Smooth muscle cell (in vitro differentiated cells): Measurements from ENCODE around the gene OGFOD2. TPM values are rescaled to one million over a fixed set of nuclear protein-coding genes. Genes with fewer than 3 reads are reported as not detected.

Experiments used
- DNase-seq: peaks from one replicate; lab custom pipeline; 2025; ENCODE audit not compliant: unreplicated experiment; lab: John Stamatoyannopoulos, UW
- H2AFZ ChIP-seq: fragments of 200-600 bp; sonication (generic); 2 replicates; pipeline ENCODE4 v1.6.0; 2016; ENCODE audit warnings: antibody characterized with exemption, low read depth, mild to moderate bottlenecking
- H3F3A ChIP-seq: fragments of 200-600 bp; sonication (generic); 2 replicates; pipeline ENCODE4 v1.6.0; 2017; ENCODE audit warnings: antibody characterized with exemption, low read depth
- H3K27ac ChIP-seq: fragments of 200-600 bp; sonication (generic); 2 replicates; pipeline ENCODE4 v1.5.1; 2016; ENCODE audit warnings: low read depth, mild to moderate bottlenecking
- H3K27me3 ChIP-seq: fragments of 200-600 bp; sonication (generic); 2 replicates; pipeline ENCODE4 v1.6.1; 2016; ENCODE audit warnings: low read depth, mild to moderate bottlenecking
- H3K36me3 ChIP-seq: fragments of 200-600 bp; sonication (generic); 2 replicates; pipeline ENCODE4 v1.5.1; 2016; ENCODE audit warnings: low read depth
- H3K4me1 ChIP-seq: fragments of 200-600 bp; sonication (generic); 2 replicates; pipeline ENCODE4 v1.5.1; 2016; ENCODE audit warnings: low read depth
- H3K4me2 ChIP-seq: fragments of 200-600 bp; sonication (generic); 2 replicates; pipeline ENCODE4 v1.6.0; 2016; ENCODE audit warnings: mild to moderate bottlenecking
- H3K4me3 ChIP-seq: fragments of 200-600 bp; sonication (generic); 2 replicates; pipeline ENCODE4 v1.5.1; 2016; ENCODE audit warnings: mild to moderate bottlenecking
- H3K79me2 ChIP-seq: fragments of 200-600 bp; sonication (generic); 2 replicates; pipeline ENCODE4 v1.6.0; 2016; ENCODE audit warnings: low read depth, mild to moderate bottlenecking
- H3K9ac ChIP-seq: fragments of 200-600 bp; sonication (generic); 2 replicates; pipeline ENCODE4 v1.6.0; 2016; ENCODE audit warnings: low read depth
- H3K9me3 ChIP-seq: fragments of 200-600 bp; sonication (generic); replicated peaks from 2 replicates; pipeline ENCODE4 v1.5.1; 2016; ENCODE audit warnings: low read depth
- H4K20me1 ChIP-seq: fragments of 200-600 bp; sonication (generic); 2 replicates; pipeline ENCODE4 v1.6.0; 2016; ENCODE audit warnings: low read depth
- CTCF ChIP-seq: fragments of 200-600 bp; sonication (generic); IDR thresholded peaks from 2 replicates; pipeline ENCODE4 v1.5.1; 2017; ENCODE audit warnings: borderline replicate concordance, mild to moderate bottlenecking, antibody characterized with exemption; ENCODE audit not compliant: insufficient read depth, poor library complexity, severe bottlenecking
- WGBS: methylation state at CpG from one replicate; pipeline ENCODE4 v1.1.7; 2016; ENCODE audit warnings: low lambda C conversion rate; 5-methylcytosine and 5-hydroxymethylcytosine counted together
- polyA plus RNA-seq: library from polyadenylated mRNA; unstranded; fragments of >200 nt; fragmentation: Nextera tagmentation; extraction: Ambion mirVana; gene quantifications from 2 replicates; pipeline ENCODE4 v1.2.1, GENCODE V29; 2016
- total RNA-seq: library from RNA; depleted of rRNA; stranded (reverse); fragments of >200 nt; gene quantifications from 2 replicates; pipeline ENCODE4 v1.2.3, GENCODE V29; 2014

The OGFOD2 gene
- total and polyA plus RNA-seq, 2 experiments from 2014 or later: 9.7 to 15.8 TPM

- TF ChIP-seq CTCF: no peak
- no peak overlapping the region for H3K27ac ChIP-seq
- no peaks in the 10 kb centered on the region for H3K4me1 ChIP-seq
- no peaks in the 10 kb centered on the region for H4K20me1 ChIP-seq
- no peak for DNase-seq
- H3K9me3 ChIP-seq: no peaks in the 10 kb centered on the region
- H3K9ac ChIP-seq: no peak overlapping the region
- H3K4me3 ChIP-seq: no peak overlapping the region
- no peaks in the 10 kb centered on the region for H3K79me2 ChIP-seq
- no peaks in the 10 kb centered on the region for H3K36me3 ChIP-seq
- H3F3A ChIP-seq: no peaks in the 10 kb centered on the region
- WGBS: 97% methylated on average over 11 of the region's 13 CpGs
- H3K27me3 ChIP-seq: no peaks in the 10 kb centered on the region
- no peak overlapping the region for H3K4me2 ChIP-seq
- no peak overlapping the region for H2AFZ ChIP-seq
Observed at GRCh38 chr12:122994781-122995502, 19.9 kb downstream of the OGFOD2 start.

- Histone ChIP-seq H3F3A (no peaks in the 10 kb centered on the region), H4K20me1 (no peaks in the 10 kb centered on the region), H2AFZ (no peak overlapping the region), H3K4me1 (no peaks in the 10 kb centered on the region), H3K4me3 (no peak overlapping the region), H3K27me3 (no peaks in the 10 kb centered on the region), H3K36me3 (no peaks in the 10 kb centered on the region), H3K27ac (no peak overlapping the region), H3K4me2 (no peak overlapping the region), H3K79me2 (no peaks in the 10 kb centered on the region), H3K9ac (no peak overlapping the region), H3K9me3 (no peaks in the 10 kb centered on the region)
- no peak for DNase-seq
- TF ChIP-seq CTCF: no peak
- over 99% methylated on average over 15 of the region's 20 CpGs for WGBS
Observed at GRCh38 chr12:122995503-122996187, 20.6 kb downstream of the OGFOD2 start.

- H3K27me3 ChIP-seq: no peaks in the 10 kb centered on the region
- WGBS: 94% methylated on average over 7 of the region's 7 CpGs
- no peaks in the 10 kb centered on the region for H4K20me1 ChIP-seq
- no peak overlapping the region for H3K9ac ChIP-seq
- no peak overlapping the region for H3K4me3 ChIP-seq
- H3F3A ChIP-seq: no peaks in the 10 kb centered on the region
- H3K9me3 ChIP-seq: no peaks in the 10 kb centered on the region
- H3K79me2 ChIP-seq: no peaks in the 10 kb centered on the region
- DNase-seq: no peak
- H2AFZ ChIP-seq: no peak overlapping the region
- no peak overlapping the region for H3K27ac ChIP-seq
- TF ChIP-seq CTCF: no peak
- no peaks in the 10 kb centered on the region for H3K36me3 ChIP-seq
- no peaks in the 10 kb centered on the region for H3K4me1 ChIP-seq
- H3K4me2 ChIP-seq: no peak overlapping the region
Observed at GRCh38 chr12:122996188-122996601, 21.2 kb downstream of the OGFOD2 start.
